Hypothalamus (tissue), 51 donors: ENCODE data around the gene PRODH.
A peak's percentile ranks its signal among the peaks of the same experiment; 100 is the strongest.
"Not testable (repeated sequence)": the region's sequence is repeated elsewhere in the genome, so short reads cannot be mapped to it uniquely, and the experiment has no call there.

ENCODE experiments used
- DNase-seq, 51 donors: peaks; one replicate each; lab custom pipeline; 2025; lab: John Stamatoyannopoulos, UW

Gene PRODH

DNA sequence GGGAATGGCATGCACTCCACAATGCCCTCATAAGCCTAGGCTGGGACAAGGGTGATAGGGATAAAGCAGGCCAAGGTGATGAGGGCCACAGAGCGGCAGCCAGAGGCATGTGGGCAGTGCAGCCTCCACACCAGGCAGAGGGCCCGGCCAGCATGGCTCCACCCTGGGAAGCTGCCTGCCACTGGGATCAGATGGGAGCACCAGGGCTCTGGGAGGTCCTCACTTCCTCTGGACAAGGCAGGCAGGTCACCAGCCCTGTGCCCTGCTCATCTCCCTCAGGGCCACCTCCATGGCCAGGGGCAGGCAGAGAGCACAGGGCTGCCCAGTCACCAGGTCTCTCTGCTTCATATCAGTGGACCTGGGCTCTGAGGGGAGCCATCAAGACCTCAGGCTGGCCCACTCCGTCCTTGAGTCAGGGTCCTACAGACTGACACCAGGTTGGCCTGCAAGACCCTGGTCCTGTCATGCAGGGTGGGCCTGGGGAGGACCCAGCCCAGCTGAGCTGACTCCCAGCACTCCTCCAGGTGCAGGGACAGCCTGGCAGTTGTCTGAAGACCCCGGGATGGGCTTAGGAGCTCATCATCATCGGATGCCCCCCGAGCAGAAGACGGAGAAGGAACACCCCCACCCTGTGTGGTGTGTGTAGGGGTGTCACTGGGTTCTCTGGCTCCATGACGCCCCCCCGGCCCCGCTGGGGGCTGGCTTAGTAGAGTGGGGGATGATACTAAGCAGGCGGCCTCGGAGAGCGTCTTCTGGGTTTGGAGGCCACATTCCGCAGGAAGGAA, 33.3 kb upstream of the PRODH start:
- DNase-seq, result not testable (repeated sequence)

- no peak for DNase-seq
Measured at GRCh38 chr22:18968011-18968749, 32.1 kb upstream of the PRODH start.

DNA sequence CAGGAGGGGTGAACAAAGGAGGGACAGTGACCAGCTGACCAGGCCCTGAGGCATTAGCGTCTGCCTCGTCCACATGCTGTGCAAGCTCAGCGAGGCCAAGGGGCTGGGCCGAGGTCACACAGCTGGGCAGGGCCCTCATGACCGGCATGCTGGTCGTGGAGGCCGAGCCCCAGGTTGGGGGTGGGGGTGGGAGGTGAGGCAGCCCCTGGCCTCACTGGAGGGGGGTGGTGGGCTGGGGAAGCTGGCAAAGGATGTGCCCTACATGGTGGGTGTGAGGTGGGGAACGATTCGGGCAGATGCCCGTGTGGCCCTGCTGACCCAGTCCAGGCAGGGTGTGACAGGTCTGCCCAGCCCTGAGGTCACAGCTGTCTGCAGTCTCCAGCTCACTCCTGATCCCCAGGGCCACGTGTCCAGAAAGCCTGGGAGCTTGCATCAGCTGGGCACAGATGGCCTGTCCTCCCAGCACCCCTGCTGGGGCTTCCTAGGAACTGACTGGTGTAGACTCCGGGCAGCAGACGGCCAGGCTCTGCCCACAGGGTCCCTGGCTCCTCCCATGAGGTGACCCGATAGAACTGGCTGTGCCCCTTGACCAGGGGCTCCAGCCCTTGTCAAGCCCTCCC, 31.4 kb upstream of the PRODH start:
- peak in 9 of 51 donors; percentile 7 to 39 (median 24) for DNase-seq

- DNase-seq, result peak in 1 of 51 donors; percentile 34
Measured at GRCh38 chr22:18966748-18967147, 30.7 kb upstream of the PRODH start.

DNA sequence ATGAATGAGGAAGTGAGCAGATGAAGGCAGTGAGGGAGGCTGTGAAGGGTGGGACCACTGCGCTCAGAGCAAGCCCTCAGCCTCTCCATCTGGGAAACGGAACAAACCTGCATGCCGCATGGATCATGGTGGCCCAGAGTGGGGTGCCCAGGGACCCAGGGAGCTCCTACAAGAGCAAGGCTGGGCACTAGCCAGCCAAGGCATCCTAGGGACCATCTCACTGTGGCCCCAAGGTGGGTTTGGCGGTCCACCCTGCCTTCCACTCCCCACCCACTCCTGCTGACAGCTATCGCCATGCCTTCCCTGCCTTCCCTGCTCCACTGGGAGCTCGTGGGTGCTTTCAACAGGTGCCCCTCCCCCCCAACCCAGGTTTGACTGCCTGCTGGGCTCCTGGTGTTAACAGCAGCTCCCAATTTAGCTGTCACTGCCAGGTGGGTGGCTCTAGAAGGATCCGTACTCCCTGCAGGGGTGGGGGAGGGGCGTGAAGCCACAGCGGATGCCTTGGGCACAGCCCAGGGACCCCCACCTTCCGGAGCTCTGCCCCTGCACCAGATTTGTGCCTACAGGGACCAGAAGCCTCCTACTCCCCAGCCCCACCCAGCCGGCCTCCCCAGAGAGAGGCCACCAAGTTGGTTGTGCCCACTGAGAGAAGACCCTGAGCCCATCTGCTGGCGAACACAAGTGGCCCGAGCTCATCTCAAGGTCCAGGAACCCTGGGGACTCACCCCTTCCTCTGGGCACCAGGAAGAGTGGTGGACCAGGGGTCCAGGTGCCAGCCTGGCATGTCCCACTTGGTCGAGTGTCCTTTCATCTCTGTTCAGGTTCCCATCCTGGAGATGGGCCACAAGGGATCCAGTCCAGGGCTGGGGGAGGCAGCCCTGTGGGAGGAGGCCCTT, 29.7 kb upstream of the PRODH start:
- DNase-seq, result peak in 2 of 51 donors; percentile 14 to 28

- DNase-seq, result not testable (repeated sequence)
Measured at GRCh38 chr22:18964501-18965265, 28.6 kb upstream of the PRODH start.

GRCh38 chr22:18964051-18964450, 28.0 kb upstream of the PRODH start:
- not testable (repeated sequence) for DNase-seq

DNA sequence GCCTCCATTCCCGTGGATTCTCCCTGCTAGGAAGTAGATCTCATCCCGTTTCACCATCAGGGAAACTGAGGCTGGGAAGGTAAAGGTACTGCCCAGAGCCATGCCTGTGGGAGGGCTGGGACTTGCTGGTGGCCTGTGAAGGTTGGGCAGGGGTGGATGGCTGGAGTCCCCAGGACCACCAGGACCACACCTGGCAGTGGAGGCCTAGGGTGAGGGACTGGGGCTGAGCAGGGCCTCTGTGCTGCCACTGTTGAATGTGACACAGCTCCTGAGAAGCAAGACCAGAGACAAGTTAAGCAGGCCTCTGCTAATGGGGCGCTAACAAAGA, 26.2 kb upstream of the PRODH start:
- DNase-seq, result no peak

GRCh38 chr22:18961632-18962307, 25.7 kb upstream of the PRODH start:
- not testable (repeated sequence) for DNase-seq

DNA sequence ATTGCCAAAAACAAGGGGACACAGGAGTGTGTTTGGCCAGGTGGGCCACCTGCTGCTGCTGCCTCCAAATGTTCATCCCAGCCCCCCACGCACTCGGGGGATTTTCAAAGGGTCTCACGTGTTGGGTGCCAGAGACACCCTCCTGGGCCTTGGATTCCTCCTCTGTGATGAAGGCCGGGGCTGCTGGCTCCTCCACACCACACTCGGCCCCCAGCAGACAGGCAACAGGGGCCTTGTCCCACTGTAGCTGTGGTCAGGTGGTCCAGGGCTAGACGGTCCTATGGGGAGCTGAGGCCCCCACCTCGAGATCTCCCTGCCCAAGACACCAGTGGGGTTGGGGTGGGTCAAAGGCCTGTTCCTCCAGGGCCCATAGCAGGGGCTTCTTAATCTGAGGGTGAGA, 25.1 kb upstream of the PRODH start:
- not testable (repeated sequence) for DNase-seq

DNA sequence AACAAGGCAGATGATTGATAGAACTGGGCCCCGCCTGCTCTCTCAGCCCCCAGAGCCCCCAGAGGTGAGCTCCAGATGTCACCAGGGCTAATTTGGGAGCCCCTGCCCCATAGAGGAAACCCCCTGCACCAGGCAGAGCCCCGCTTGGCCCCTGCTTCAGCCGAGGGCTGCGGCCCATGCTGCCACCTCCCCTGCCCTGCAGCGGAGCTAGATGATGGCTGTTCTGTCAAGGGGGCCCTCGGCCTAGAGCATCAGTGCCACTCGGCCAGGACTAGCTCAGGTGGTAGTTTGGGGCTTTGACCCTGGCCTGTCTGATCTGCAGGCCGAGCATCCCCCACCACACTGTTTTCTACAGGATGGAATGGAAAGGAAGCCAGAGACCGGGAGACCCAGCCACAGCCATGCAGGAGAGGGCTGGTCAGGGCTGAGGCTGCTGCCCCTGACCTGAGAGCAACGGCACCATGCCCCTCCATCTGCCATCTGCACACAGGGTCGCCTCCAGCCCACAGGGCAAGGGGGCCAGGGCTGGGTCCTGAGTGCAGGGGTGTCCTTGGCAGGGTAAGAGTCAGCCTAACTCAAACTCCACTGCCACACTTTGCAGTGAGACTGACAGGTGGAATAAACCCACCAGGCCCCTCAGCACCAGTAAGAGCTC, 24.2 kb upstream of the PRODH start:
- not testable (repeated sequence) for DNase-seq

DNA sequence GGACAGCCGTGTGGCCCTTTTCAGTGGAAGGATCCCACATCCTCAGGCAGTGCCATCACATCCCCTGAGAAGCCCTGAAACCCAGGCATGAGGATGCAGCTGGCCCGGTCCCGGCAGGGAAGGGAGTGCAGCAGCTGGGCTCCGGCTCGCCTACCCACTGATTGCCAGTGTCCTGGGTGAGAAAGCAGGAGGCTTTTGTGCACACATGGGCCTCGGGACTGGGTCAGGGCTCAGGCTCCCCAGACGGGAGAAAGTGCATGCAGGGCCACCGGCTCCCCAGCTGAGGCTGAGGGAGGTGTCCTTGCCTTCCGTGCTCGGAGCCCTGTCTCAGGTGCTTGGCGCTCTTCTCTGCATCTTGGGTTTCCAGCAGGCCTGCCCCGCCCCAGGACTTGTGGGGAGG, 23.6 kb upstream of the PRODH start:
- DNase-seq, result not testable (repeated sequence)

DNA sequence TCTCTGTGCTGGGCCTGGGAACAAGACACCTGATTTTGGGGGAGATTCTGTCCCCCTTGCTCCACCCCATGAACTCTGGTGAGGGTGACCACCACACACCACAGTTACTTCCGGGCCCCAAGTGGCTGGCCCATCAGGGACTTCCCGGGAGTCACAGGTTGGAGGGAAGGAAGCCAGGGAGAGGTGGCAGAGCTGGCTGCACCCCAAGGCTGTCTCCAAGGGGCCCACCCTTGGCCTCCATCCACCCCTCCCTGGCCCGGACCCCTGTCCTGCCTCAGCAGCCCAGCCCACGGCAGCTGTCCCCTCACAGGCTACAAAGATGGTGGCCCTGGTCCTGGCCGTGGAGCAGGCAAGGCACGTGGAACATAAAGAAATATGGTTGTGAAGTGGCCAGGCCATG, 23.2 kb upstream of the PRODH start:
- DNase-seq, result not testable (repeated sequence)

DNA sequence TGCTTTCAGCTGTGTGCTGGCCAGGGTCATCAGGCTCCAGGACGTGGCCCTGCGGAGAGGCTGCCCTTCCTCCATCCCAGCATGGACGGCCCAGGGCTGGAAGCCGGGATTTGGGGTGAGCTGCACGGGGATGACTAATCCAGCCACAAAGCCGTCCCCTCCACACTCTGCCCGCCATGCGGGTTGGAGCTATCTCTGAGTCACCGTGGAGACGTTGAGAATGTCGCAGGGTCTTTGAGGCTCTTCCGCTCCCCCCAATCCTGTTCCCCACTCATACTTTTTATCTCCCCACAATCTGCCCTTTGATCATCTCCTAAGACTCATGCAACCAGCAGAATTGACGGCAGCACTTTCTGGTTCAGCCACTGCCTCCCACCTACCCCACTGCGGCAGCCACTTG, 22.6 kb upstream of the PRODH start:
- DNase-seq, result not testable (repeated sequence)

- peak in 28 of 51 donors; percentile 7 to 67 (median 38) for DNase-seq
Measured at GRCh38 chr22:18958321-18958705, 22.2 kb upstream of the PRODH start.

DNA sequence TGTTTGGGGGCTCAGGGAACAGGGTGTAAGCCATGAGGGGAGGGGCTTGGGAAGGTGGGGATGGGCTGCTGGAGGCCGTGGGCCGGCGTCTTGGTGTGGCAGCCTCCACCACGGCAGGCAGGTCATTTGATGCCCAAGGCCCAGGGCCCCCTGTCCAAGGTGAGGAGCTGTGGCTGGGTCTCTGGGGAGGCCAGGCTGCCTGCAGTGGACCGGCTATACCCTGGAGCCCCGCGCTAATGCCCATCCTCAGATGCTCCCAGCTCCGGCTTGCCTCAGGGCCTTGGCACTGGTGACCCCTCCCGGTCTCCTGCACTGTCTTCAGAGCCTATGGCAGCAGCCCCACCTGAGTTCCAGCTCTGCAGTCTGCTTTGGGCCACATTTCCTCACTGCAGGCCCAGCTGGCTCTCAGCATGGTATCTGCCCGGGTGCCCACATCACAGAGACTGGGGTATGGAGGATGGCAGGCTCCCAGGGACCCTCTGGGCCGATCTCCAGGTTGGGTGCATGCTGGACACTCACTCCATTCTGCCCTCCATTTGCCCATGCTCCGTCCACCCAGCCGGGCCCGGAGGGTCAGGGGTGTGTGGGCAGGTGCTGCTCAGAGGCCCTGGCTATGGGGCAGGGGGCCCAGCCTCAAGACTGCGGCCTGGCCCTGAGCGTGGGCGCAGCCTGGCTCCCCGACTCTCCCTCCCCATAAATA, 21.7 kb upstream of the PRODH start:
- not testable (repeated sequence) for DNase-seq

GRCh38 chr22:18956956-18957355, 20.9 kb upstream of the PRODH start:
- DNase-seq, result not testable (repeated sequence)
